Measurements from ENCODE around the gene BCL11B.

The BCL11B gene

DNA sequence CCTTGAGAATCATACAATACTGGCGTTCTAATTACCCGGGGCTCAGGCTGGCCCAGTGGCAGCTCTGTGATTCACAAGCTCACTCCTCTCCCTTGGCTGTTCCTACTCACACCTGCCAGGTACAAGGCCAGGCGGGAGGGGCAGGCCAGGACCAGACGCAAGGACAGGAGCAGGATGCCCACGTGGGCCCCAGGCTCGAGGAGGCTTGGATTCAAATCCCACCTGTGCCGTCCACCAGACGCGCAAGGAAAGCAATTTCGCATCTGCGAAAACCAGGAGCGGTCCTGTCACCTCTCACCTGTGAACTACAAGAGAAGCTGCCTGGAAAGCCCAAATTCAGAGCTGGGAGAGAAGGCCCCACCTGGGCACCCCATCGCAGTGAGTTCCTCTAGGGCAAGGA is 50.6 kb downstream of the BCL11B start:
- TF ChIP-seq, protein P1, sequence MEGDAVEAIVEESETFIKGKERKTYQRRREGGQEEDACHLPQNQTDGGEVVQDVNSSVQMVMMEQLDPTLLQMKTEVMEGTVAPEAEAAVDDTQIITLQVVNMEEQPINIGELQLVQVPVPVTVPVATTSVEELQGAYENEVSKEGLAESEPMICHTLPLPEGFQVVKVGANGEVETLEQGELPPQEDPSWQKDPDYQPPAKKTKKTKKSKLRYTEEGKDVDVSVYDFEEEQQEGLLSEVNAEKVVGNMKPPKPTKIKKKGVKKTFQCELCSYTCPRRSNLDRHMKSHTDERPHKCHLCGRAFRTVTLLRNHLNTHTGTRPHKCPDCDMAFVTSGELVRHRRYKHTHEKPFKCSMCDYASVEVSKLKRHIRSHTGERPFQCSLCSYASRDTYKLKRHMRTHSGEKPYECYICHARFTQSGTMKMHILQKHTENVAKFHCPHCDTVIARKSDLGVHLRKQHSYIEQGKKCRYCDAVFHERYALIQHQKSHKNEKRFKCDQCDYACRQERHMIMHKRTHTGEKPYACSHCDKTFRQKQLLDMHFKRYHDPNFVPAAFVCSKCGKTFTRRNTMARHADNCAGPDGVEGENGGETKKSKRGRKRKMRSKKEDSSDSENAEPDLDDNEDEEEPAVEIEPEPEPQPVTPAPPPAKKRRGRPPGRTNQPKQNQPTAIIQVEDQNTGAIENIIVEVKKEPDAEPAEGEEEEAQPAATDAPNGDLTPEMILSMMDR (IDR thresholded peaks at IDR 0.05; ENCODE audit: low read depth, low read length): no peak
- DNase-seq (ENCODE audit: extremely low read depth, low read depth): no peak

DNA sequence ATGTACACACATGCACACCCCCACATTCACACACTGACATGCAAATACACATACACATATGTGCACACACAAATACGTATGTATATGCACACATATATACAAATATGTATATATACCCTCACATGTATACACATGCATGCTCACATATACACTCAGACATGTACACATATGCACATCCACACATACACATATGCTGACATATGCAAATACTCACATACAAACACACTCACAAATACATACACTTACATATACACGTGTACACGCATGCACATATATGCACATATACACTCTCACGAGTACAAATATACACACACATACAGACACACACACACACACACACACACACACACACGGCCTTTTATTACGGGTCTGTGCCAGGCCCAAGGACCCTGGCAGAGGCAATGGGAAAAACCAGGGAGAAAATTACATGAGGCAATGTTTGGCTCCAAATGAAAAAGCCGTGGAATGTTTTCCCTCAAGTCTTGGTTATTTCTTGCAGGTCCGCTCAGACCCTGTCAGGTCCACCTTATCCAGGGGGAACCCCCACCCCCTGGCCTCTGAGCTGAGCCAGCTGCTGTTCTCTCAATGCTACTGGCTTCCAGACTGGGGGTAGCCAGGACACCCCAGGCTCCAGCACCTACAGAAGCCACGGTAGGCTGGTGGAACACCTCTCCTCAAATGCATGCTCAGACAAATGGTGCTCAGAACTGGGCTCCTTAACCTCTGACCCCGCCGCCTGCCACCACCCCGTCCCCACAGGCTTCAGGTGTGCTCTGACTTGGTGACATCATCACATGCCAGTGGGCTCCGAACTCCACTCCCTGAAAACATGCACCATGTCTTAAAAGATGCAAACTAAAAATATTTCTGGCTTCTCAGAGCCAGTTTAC is 54.7 kb downstream of the BCL11B start:
- DNase-seq (ENCODE audit: extremely low read depth, low read depth): no peak
- TF ChIP-seq, protein P1 (IDR thresholded peaks at IDR 0.05; ENCODE audit: low read depth, low read length): no peak

DNA sequence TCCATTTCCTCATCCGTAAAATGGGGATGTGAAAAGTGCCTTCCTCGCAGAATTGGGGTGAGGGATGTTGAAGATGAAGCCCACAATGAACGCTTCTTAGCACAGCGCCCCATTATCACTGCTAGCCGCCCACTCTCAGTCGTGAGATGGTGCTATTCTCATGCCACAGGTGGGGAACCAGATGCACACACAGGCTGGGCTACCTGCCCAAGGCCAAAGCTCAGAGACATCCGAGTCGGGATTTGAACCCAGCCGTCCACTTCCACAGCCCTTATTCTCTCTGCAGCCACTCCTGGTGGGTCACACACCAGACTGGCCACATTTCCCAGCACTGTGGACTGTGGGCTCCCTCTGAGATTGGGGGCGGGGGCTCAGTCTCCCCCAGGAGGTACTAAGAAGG is 55.8 kb downstream of the BCL11B start:
- TF ChIP-seq, protein P1 (IDR thresholded peaks at IDR 0.05; ENCODE audit: low read depth, low read length): no peak
- DNase-seq (ENCODE audit: extremely low read depth, low read depth): no peak

DNA sequence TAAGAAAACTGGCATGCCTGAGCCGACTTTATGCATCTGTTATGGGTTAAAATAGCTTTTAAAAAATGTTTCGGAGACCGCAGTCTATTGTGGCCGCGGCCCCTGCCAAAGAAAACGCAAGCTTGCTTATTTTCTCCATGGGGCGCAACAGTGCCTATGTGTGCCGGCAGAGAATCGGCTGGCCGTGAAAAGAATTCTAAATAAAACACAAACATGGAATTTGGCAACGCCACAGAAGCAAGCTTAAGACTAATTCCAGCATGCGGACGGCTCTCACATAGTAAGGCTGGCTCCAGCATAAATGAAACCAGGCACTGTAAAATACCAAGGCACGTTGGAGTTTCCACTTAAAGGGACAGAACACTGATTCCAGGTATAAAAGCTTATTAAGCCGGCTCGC is 56.7 kb downstream of the BCL11B start:
- TF ChIP-seq, protein P1 (IDR thresholded peaks at IDR 0.05; ENCODE audit: low read depth, low read length): no peak
- DNase-seq (ENCODE audit: extremely low read depth, low read depth): peak; percentile 65

DNA sequence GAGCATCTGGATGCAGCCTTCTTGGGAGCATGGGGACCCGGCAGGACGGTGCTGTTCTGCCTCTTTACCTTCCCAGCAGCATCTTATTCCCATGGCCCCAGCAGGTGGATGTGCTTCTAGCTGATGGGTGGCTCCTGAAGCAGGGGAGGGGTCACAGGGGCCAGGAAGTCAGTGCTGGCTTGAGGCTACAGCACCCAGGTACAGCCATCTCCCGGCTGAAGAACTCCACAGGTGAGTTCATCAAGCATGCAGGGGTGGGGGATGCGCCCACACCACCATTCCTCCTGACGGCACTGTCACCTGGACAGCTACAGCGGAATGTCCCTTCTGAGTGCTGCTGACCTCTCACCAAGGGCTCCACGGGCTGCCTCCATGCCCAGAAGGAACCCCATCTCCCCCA is 57.3 kb downstream of the BCL11B start:
- TF ChIP-seq, protein P1 (IDR thresholded peaks at IDR 0.05; ENCODE audit: low read depth, low read length): no peak
- DNase-seq (ENCODE audit: extremely low read depth, low read depth): no peak

DNA sequence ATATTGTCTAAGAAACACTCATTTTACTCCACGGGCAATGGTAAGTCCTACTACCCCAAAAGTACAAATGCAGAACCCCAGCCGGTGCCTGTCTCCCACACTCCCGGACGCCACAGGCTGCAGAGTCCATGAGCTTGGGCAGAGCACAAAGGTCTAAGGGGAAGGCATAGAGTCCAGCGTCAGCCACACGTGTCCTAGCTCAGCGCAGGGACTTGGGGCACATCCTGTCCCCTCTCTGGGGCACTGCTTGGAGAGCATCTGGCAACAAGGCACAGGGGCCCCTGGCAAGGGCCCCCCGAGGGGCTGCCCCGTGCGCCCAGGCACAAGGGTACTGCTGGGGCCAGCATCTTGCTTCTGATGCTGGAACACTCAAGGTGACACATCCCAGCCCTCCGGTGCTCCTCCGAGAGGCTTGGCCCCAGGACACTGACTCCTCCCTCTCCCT is 58.4 kb downstream of the BCL11B start:
- DNase-seq (ENCODE audit: extremely low read depth, low read depth): no peak
- TF ChIP-seq, protein P1 (IDR thresholded peaks at IDR 0.05; ENCODE audit: low read depth, low read length): no peak

DNA sequence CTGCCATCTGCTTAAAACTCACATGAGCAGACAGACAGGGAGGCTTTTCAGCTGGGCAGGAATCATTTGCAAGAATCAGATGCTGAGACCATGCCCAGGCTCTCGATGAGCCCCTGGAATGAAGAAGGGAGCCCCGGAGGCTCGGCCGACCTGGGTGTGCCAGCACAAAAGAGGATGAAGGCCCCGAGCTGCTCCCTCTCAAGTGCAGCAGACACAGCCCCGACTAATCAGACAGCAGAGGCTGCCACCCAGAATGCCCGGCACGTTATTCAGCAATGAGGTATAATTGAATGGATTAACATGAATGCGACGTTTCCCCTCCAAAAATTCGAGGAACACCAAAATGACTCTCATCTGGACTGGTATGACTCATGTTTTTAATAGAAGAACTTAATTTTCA is 58.9 kb downstream of the BCL11B start:
- DNase-seq (ENCODE audit: extremely low read depth, low read depth): no peak

More for the DNA sequence above, 58.9 kb downstream of the BCL11B start:
- TF ChIP-seq, protein P1 (IDR thresholded peaks at IDR 0.05; ENCODE audit: low read depth, low read length): no peak
